Ovary (tissue), 3 donors: ENCODE results near the gene NIPAL4.

Source experiments
- CTCF ChIP-seq, 3 donors: fragments of 450-650 bp in 2 of 3; fragments of 200-600 bp in 1 of 3; IDR thresholded peaks; one replicate each; pipeline versions ENCODE4 v1.5.1 to v1.8.0; 2016 to 2022; ENCODE audit warnings: antibody characterized with exemption in 3 of 3, mild to moderate bottlenecking in 1 of 3
- EP300 ChIP-seq: sonication (generic); formaldehyde crosslinking; IDR thresholded peaks from one replicate; pipeline ENCODE4 v1.6.1; 2017; ENCODE audit warnings: antibody characterized with exemption
- POLR2A ChIP-seq: fragments of 450-650 bp; IDR thresholded peaks from one replicate; pipeline ENCODE4 v1.6.1; 2017; ENCODE audit warnings: antibody characterized with exemption, mild to moderate bottlenecking, moderate library complexity
- donor health status: DM: no; HTN: no; CAD: no.

- TF ChIP-seq EP300 (no peak), CTCF (IDR thresholded peaks at IDR 0.05) (no peak), POLR2A (no peak)
Measured at GRCh38 chr5:157481666-157482065, 21.7 kb downstream of the NIPAL4 start.
